Osteocyte (in vitro differentiated cells): ENCODE results near the gene APAF1. TPM values are rescaled to one million over a fixed set of nuclear protein-coding genes. Genes with fewer than 3 reads are reported as not detected.

Source experiments
- DNase-seq: peaks from one replicate; pipeline ENCODE4 v3.0.0; 2021; ENCODE audit warnings: mixed read lengths; ENCODE audit not compliant: unreplicated experiment; ENCODE audit errors: extremely low spot score
- H3K27ac Mint-ChIP-seq: one replicate; pipeline ENCODE4 v1.8.0; 2021; ENCODE audit warnings: mild to moderate bottlenecking, mixed read lengths; ENCODE audit not compliant: unreplicated experiment
- H3K27me3 Mint-ChIP-seq: one replicate; pipeline ENCODE4 v1.8.0; 2021; ENCODE audit warnings: mixed read lengths; ENCODE audit not compliant: unreplicated experiment
- H3K36me3 Mint-ChIP-seq: one replicate; pipeline ENCODE4 v1.8.0; 2021; ENCODE audit warnings: mixed read lengths; ENCODE audit not compliant: unreplicated experiment
- H3K4me1 Mint-ChIP-seq: one replicate; pipeline ENCODE4 v1.8.0; 2021; ENCODE audit warnings: mixed read lengths; ENCODE audit not compliant: unreplicated experiment
- H3K4me3 Mint-ChIP-seq: one replicate; pipeline ENCODE4 v1.8.0; 2021; ENCODE audit warnings: mild to moderate bottlenecking, moderate library complexity, mixed read lengths; ENCODE audit not compliant: unreplicated experiment
- H3K9me3 Mint-ChIP-seq: one replicate; pipeline ENCODE4 v1.8.0; 2021; ENCODE audit warnings: mixed read lengths; ENCODE audit not compliant: unreplicated experiment
- total RNA-seq: library from RNA; stranded (reverse); gene quantifications from 2 replicates; pipeline ENCODE4 v1.2.1, GENCODE V29; 2021
- TF ChIP-seq, protein P1 (sequence below): fragments of 200-600 bp; sonication (generic); IDR thresholded peaks from 2 replicates; pipeline ENCODE4 v1.5.0; 2021; ENCODE audit warnings: antibody characterized with exemption, mild to moderate bottlenecking, moderate library complexity

Gene APAF1
- total RNA-seq, 1 donor from 2014 or later: 14.4 TPM

DNA sequence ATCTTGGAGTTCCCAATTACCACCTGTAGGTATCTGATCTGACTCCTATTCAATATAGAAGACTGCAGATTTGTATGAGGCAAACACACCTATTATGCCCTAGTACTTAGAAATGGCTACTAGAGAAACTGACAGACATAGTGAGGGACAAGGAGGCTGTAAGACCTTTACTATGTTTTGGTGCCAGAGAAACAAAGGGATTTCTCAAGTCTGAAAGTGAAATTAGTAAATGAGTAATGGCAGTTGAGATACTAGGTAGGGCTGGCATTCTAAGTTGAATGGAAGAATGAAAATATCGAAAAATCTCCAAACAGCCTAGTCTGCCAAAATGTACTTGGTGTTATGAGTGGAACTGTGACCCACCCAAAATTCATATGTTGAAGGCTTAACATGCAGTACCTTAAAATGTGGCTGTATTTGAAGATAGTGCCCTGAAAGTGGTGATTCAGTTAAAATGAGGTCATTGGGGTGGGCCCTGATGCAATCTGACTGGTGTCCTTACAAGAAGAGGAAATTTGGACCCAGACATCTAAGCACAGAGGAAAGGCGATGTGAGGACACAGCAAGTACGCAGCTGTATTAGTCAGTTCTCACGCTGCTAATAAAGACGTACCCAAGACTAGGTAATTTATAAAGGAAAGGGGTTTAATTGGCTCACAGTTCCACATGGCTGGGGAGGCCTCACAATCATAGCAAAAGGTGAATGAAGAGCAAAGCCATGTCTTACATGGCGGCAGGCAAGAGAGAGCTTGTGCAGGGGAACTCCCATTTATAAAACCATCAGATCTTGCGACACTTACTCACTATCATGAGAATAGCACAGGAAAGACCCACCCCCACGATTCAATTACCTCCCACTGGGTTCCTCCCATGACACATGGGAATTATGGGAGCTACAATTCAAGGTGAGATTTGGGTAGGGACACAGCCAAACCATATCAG is 127.0 kb downstream of the APAF1 start:
- no peak overlapping the region for H3K4me3 Mint-ChIP-seq
- TF ChIP-seq, protein P1, sequence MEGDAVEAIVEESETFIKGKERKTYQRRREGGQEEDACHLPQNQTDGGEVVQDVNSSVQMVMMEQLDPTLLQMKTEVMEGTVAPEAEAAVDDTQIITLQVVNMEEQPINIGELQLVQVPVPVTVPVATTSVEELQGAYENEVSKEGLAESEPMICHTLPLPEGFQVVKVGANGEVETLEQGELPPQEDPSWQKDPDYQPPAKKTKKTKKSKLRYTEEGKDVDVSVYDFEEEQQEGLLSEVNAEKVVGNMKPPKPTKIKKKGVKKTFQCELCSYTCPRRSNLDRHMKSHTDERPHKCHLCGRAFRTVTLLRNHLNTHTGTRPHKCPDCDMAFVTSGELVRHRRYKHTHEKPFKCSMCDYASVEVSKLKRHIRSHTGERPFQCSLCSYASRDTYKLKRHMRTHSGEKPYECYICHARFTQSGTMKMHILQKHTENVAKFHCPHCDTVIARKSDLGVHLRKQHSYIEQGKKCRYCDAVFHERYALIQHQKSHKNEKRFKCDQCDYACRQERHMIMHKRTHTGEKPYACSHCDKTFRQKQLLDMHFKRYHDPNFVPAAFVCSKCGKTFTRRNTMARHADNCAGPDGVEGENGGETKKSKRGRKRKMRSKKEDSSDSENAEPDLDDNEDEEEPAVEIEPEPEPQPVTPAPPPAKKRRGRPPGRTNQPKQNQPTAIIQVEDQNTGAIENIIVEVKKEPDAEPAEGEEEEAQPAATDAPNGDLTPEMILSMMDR: no peak
- H3K36me3 Mint-ChIP-seq: no peaks in the 10 kb centered on the region
- no peaks in the 10 kb centered on the region for H3K27me3 Mint-ChIP-seq
- H3K9me3 Mint-ChIP-seq: no peaks in the 10 kb centered on the region
- H3K27ac Mint-ChIP-seq: no peak overlapping the region
- no peak for DNase-seq
- no peaks in the 10 kb centered on the region for H3K4me1 Mint-ChIP-seq

GRCh38 chr12:98772818-98773217 is 127.7 kb downstream of the APAF1 start:
- Mint-ChIP-seq H3K27me3 (no peaks in the 10 kb centered on the region), H3K36me3 (no peaks in the 10 kb centered on the region)

DNA sequence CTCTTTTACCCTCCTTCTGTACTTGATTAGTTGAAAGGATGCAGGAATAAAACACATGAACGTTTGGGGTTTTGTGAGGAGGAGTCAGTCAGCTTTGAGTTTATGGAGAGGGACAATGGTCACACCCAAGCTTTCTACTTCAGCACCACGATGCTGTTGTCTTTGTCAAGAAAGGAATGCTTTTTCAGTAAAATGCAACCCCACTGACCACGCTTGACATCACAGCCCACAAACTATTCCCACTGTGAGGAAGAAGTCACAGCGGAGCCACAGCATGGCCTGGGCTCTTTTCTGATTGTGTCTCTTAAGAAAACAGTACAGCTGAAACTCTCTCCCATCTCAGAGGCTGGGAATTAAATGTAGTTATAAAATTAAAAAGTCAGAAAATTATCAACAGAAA is 135.2 kb downstream of the APAF1 start:
- Mint-ChIP-seq H3K4me3 (no peak overlapping the region), H3K4me1 (no peaks in the 10 kb centered on the region), H3K27ac (no peak overlapping the region), H3K27me3 (peaks cover 30% of the 10 kb centered on the region), H3K36me3 (no peaks in the 10 kb centered on the region), H3K9me3 (no peaks in the 10 kb centered on the region)
- no peak for DNase-seq
- TF ChIP-seq, protein P1: no peak

More at GRCh38 chr12:98772818-98773217, 127.7 kb downstream of the APAF1 start:
- TF ChIP-seq, protein P1: no peak
- no peak for DNase-seq
- Mint-ChIP-seq H3K4me1 (no peaks in the 10 kb centered on the region), H3K27ac (no peak overlapping the region), H3K9me3 (no peaks in the 10 kb centered on the region), H3K4me3 (no peak overlapping the region)

DNA sequence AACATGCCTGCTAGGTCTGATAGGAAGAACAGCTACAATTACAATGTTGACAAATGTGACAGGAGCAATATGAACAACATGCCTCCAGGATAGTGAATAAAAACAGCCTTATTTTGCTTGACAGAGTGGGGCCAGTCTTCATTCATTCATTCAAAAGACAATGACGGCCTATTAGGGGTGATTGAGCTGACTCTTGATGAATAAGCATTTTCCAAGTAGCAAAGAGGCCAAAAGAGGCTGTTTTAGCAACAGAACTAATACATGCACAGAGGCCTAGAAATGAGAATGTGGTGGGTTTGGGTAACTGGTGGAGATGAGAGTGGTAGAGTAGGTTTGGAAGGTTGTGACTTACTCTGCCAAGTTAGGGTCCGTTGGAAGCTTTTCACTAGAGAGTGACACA is 138.3 kb downstream of the APAF1 start:
- Mint-ChIP-seq H3K4me3 (no peak overlapping the region), H3K27ac (no peak overlapping the region), H3K27me3 (peaks cover 31% of the 10 kb centered on the region), H3K4me1 (no peaks in the 10 kb centered on the region), H3K36me3 (no peaks in the 10 kb centered on the region), H3K9me3 (no peaks in the 10 kb centered on the region)
- DNase-seq: no peak
- TF ChIP-seq, protein P1: no peak

Other genes starting within 250 kb of the APAF1 start
- 53.8 and 59.3 TPM in 2 replicates for gene TMPO, start 129.7 kb upstream of the APAF1 start, total RNA-seq
- 581 and 583 TPM in 2 replicates for gene SLC25A3, start 51.6 kb upstream of the APAF1 start, total RNA-seq
- 36.2 and 38.0 TPM in 2 replicates for gene IKBIP, start 502 bp upstream of the APAF1 start, total RNA-seq